Right ventricle myocardium inferior (tissue), 1 donor: ENCODE results near the gene C5orf58. TPM values are rescaled to one million over a fixed set of nuclear protein-coding genes. Genes with fewer than 3 reads are reported as not detected.

Experiments used
- ATAC-seq: fragments of 200-7000 bp; cut with Tn5 transposase; one replicate; pipeline ENCODE4 v1.9.1; 2020; ENCODE audit warnings: mild to moderate bottlenecking, moderate library complexity
- DNase-seq: peaks from one replicate; pipeline ENCODE4 v3.0.0; 2021; ENCODE audit errors: missing footprints
- intact Hi-C: fragments of 100-400 bp; cut with DNase I; formaldehyde crosslinking; loops from one replicate; pipeline ENCODE4 v1.11.0; 2022
- total RNA-seq: library from RNA; stranded (reverse); fragmentation: NEBNext Ultra II Directional; extraction: Animal tissue kit (Norgen Biotek cat#: 25700); gene quantifications from one replicate; pipeline ENCODE4 v1.2.1, GENCODE V29; 2021
- donor health status: DM: no; HTN: yes; CAD: no; lungs with severe emphysema.

The C5orf58 gene
- total RNA-seq, 1 donor from 2014 or later, result not detected

GRCh38 chr5:170290498-170290897 is 57.7 kb downstream of the C5orf58 start:
- DNase-seq, result no peak
- intact Hi-C loops, result no loop called here
- ATAC-seq, result no peak

- intact Hi-C loops, result no loop called here
- DNase-seq (no peak), ATAC-seq (no peak)
These were observed 59.7 kb downstream of the C5orf58 start for GRCh38 chr5:170292179-170293104.

GRCh38 chr5:170293273-170293672 is 60.5 kb downstream of the C5orf58 start:
- ATAC-seq, result peak; percentile 37
- intact Hi-C loops, result no loop called here
- peak; percentile 85 for DNase-seq

- ATAC-seq, result no peak
These were observed 61.3 kb downstream of the C5orf58 start for GRCh38 chr5:170294057-170294456.

GRCh38 chr5:170294556-170294955 is 61.8 kb downstream of the C5orf58 start:
- intact Hi-C loops, result no loop called here
- ATAC-seq, result no peak
- no peak for DNase-seq

More at GRCh38 chr5:170294057-170294456, 61.3 kb downstream of the C5orf58 start:
- intact Hi-C loops, result no loop called here
- DNase-seq, result no peak

Other genes with a start within 250 kb of the C5orf58 start
- not detected for gene FOXI1, start 127.1 kb upstream of the C5orf58 start, total RNA-seq
- gene LCP2, start 64.8 kb downstream of the C5orf58 start, total RNA-seq, result 6.7 TPM
- gene KCNMB1, start 156.4 kb downstream of the C5orf58 start, total RNA-seq, result 0.76 TPM